Pancreas (tissue), 10 donors: ENCODE data around the gene PROB1. TPM values are rescaled to one million over a fixed set of nuclear protein-coding genes. Genes with fewer than 3 reads are reported as not detected.

ENCODE experiments used
- ATAC-seq, 4 donors: fragments of 200-7000 bp; cut with Tn5 transposase; one replicate each; pipeline versions ENCODE4 v1.8.0 to v1.9.1; 2020; ENCODE audit warnings: mild to moderate bottlenecking in 4 of 4, moderate library complexity in 4 of 4
- DNase-seq, 6 donors: peaks; one replicate each; pipeline ENCODE4 v3.0.0-alpha.2; 2020
- FAIRE-seq: peaks from 2 replicates; lab custom pipeline; 2012; peaks lifted over from hg19 to GRCh38; lab: Jason Lieb, UNC
- H3K27ac ChIP-seq, 4 donors: fragments of 200-600 bp; sonication (generic); 1 replicate in 3 of 4; 2 replicates in 1 of 4; pipeline versions ENCODE4 v1.5.0 to v1.8.0; 2020
- H3K27me3 ChIP-seq, 4 donors: fragments of 200-600 bp; one replicate each; pipeline ENCODE4 v1.8.0; 2021
- H3K36me3 ChIP-seq, 3 donors: fragments of 200-600 bp; sonication (generic) in 1 of 3; one replicate each; pipeline versions ENCODE4 v1.5.0 to v1.8.0; 2020 to 2021
- H3K4me1 ChIP-seq, 3 donors: fragments of 200-600 bp; one replicate each; pipeline ENCODE4 v1.8.0; 2021
- H3K4me3 ChIP-seq, 4 donors: fragments of 200-600 bp; sonication (generic) in 2 of 4; one replicate each; pipeline versions ENCODE4 v1.5.0 to v1.8.0; 2020 to 2021
- H3K9me3 ChIP-seq, 4 donors: fragments of 200-600 bp; one replicate each; pipeline ENCODE4 v1.8.0; 2021
- CTCF ChIP-seq, 4 donors: fragments of 200-600 bp; sonication (generic) in 3 of 4; IDR thresholded peaks; one replicate each; pipeline versions ENCODE4 v1.5.0 to v1.8.0; 2021; ENCODE audit warnings: antibody characterized with exemption in 4 of 4
- WGBS, 2 donors: extraction: QIAGEN DNeasy Blood & Tissue Kit; methylation state at CpG; one replicate each; pipeline ENCODE4 v1.1.7; 2013; 5-methylcytosine and 5-hydroxymethylcytosine counted together
- intact Hi-C, 3 donors: fragments of 100-400 bp; cut with DNase I; formaldehyde crosslinking; loops; one replicate each; pipeline versions ENCODE4 v1.11.1 to v1.14.2; 2022
- polyA plus RNA-seq, 2 donors: library from polyadenylated mRNA; stranded (reverse); fragments of 200-250 nt; gene quantifications; one replicate each; pipeline ENCODE4 v1.2.3, GENCODE V29; 2013
- total RNA-seq, 6 donors: library from RNA; stranded (reverse); fragmentation: NEBNext Ultra II Directional in 4 of 6; extraction: Animal tissue kit (Norgen Biotek cat#: 25700) in 4 of 6; gene quantifications; one replicate each; pipeline versions ENCODE4 v1.2.1 to v1.2.4, GENCODE V29; 2021 to 2023
- donor health status: healthy with polysubstance abuse.
- donor health status: DM: no; HTN: no; CAD: no; lungs with moderate emphysema.
- donor health status: DM: no; HTN: no; CAD: no.
- donor health status: control.
- donor health status: control.
- donor health status: Bipolar disorder and iron deficiency.
- donor health status: DM: yes; HTN: yes; CAD: no.
- donor health status: DM: no; HTN: no; CAD: no.
- donor health status: DM: no; HTN: no; CAD: no.
- donor health status: DM: yes; HTN: yes; CAD: no.

PROB1 gene
- total and polyA plus RNA-seq, 8 donors: 0.19 to 0.38 (median 0.34) TPM

GRCh38 chr5:139392324-139392677, 2.6 kb downstream of the PROB1 start:
- Histone ChIP-seq H3K4me3 (peak overlapping the region in 3 of 4 donors; percentile 18 to 47 (median 27)), H3K36me3 (no peaks in the 10 kb centered on the region), H3K27me3 (peaks cover 0 to 6% (median 2%) of the 10 kb centered on the region in 4 donors), H3K9me3 (no peaks in the 10 kb centered on the region), H3K4me1 (peaks cover 0 to 6% (median 0%) of the 10 kb centered on the region in 3 donors), H3K27ac (no peak overlapping the region)
- intact Hi-C loops: no loop called here
- ATAC-seq (peak in 1 of 4 donors; percentile 1), FAIRE-seq (no peak), DNase-seq (peak in 1 of 6 donors; percentile 76)
- TF ChIP-seq CTCF (IDR thresholded peaks at IDR 0.05): no peak
- 17 to 23% methylated on average over 15 to 36 of the region's 36 CpGs for WGBS, 2 donors

- Histone ChIP-seq H3K4me3 (peak overlapping the region in 1 of 4 donors; percentile 47), H3K27ac (peak overlapping the region in 1 of 4 donors; percentile 2), H3K27me3 (peaks cover 0 to 6% (median 2%) of the 10 kb centered on the region in 4 donors), H3K36me3 (no peaks in the 10 kb centered on the region), H3K9me3 (no peaks in the 10 kb centered on the region), H3K4me1 (peaks cover 0 to 6% (median 0%) of the 10 kb centered on the region in 3 donors)
- ATAC-seq (no peak), DNase-seq (peak in 2 of 6 donors; percentile 8 to 51), FAIRE-seq (no peak)
- intact Hi-C loops: no loop called here
- no peak for TF ChIP-seq CTCF (IDR thresholded peaks at IDR 0.05)
- WGBS, 2 donors: 71 to 74% methylated on average over 26 to 33 of the region's 33 CpGs
Measured at GRCh38 chr5:139391570-139392323, 3.2 kb downstream of the PROB1 start.

DNA sequence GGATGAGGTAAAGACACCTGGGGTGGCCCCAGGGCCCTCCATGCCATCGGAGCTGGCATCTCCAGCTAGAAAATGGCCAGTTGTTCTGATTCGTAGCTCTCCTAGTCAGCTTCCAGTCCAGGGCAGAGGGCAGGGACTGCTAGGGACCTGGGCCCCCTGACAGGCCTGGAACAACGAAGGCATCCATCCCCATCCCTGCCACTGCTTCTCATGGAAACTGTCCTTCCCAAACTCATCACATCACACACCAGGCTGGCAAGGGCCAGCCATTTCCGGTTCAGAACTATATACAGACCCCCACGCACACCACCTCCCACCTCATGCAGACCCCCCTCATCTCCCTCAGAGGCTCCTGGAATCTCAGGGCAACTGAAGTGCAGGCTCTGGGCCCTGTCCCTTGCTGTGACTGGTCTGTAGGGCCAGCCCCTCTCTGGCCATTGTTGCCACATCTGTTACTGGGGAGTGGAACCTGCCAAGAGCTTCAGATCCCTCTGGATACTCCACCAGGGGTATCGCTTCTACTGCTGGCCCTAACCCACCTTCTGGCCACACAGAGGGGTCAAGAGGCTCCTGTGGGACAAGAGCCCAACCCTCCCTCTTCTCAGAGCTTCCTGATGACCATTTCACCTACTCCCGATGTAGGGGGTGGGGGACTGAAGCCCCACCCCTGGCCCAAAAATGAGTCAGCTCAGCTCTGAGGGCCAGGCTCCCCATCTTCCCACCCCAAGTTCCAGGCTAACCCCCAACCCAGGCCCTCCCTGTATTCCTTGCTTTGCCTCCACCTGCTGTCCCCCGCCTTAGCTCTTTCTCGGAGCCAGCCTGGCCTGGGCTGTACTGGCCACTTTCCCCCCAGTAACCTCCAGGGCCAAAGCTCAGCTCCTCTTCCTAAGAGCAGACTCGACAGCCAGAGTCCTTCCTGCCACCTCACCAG, 4.0 kb downstream of the PROB1 start:
- no peak for FAIRE-seq
- DNase-seq: peak in 2 of 6 donors; percentile 8 to 29
- TF ChIP-seq CTCF (IDR thresholded peaks at IDR 0.05): no peak
- H3K27ac ChIP-seq: peak overlapping the region in 1 of 4 donors; percentile 2
- no peak for ATAC-seq
- no peaks in the 10 kb centered on the region for H3K36me3 ChIP-seq
- H3K4me1 ChIP-seq: peaks cover 0 to 6% (median 0%) of the 10 kb centered on the region in 3 donors
- H3K4me3 ChIP-seq: no peak overlapping the region
- H3K9me3 ChIP-seq: no peaks in the 10 kb centered on the region
- peaks cover 0 to 6% (median 2%) of the 10 kb centered on the region in 4 donors for H3K27me3 ChIP-seq
- 84 to 88% methylated on average over 10 of the region's 10 CpGs for WGBS, 2 donors
- intact Hi-C loops: no loop called here

DNA sequence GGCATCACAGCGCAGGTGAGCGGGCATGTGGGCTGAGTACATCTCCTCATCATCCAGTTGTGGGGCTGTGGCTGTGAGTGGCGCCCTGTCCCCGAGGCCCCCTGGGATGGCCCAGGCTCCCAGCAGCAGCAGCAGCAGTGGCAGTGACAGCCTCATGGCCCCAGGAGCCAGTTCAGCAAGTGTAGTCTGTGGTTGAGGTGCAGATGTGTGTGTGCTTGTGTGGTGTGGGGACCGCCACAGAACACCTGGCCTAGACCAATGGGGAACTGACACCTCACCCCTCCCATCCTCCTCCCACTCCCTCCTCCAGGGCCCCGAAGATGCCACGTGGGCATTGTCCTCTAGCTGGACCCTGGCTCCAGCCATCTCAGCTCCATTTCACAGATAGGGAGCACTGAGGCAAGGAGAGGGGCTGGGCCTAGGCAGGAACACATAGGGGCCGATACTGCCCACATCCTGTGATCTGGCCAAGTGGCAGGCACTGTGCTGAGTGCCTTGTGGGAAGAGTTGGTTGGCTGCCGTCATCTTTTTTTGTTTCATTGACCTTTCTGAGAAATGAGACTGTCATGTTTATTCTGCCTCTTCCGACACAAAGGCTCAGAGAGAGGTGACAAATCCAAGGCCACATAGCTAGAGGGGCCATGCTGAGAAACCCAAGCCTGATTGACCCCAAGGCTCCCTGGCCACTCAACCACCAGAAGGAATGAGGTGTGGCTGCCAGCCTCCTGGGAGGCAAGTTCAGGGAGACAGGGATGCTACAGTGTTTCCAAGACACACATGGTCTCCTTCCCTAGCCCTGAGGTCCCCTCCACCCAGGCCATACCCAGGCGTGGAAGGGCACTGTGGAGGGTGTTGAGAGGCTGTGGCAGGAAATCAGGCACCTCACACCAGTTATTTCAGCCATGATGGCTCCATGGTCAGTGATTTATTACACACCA, 4.9 kb downstream of the PROB1 start, which contains the start of gene MZB1:
TSS of gene MZB1 (minus strand) at position 213 of the 938 bp plus-strand sequence. CDS start at position 156, 57 bp downstream.
- WGBS, 2 donors: 83 to 86% methylated on average over 11 of the region's 11 CpGs
- no peak within 1 kb of the TSS for H3K27ac ChIP-seq
- H3K36me3 ChIP-seq: no peaks in the 10 kb centered on the region
- no peak for ATAC-seq
- DNase-seq: peak in 2 of 6 donors; percentile 7 to 54
- H3K27me3 ChIP-seq: peaks cover 0 to 5% (median 2%) of the 10 kb centered on the region in 4 donors
- H3K4me3 ChIP-seq: no peak within 1 kb of the TSS
- H3K4me1 ChIP-seq: peaks cover 0 to 6% (median 0%) of the 10 kb centered on the region in 3 donors
- no peaks in the 10 kb centered on the region for H3K9me3 ChIP-seq
- no peak for TF ChIP-seq CTCF (IDR thresholded peaks at IDR 0.05)
- no peak for FAIRE-seq
- intact Hi-C loops: no loop called here
